ENCODE results near the gene LDOC1.
"Not testable (repeated sequence)": the region's sequence is repeated elsewhere in the genome, so short reads cannot be mapped to it uniquely, and the experiment has no call there.

Gene LDOC1

GRCh38 chrX:141176586-141177451, at the start of gene LDOC1:
Gene LDOC1, minus strand, starts transcription at chrX:141177129. Its CDS starts 108 bp downstream, at chrX:141177021.
- H3K36me3 ChIP-seq = no peaks in the 10 kb centered on the region
- H3K4me2 ChIP-seq = no peak within 1 kb of the TSS
- H4K20me1 ChIP-seq = no peaks in the 10 kb centered on the region
- no peaks in the 10 kb centered on the region for H3K4me1 ChIP-seq
- peaks cover 78% of the 10 kb centered on the region for H3K27me3 ChIP-seq
- no peak within 1 kb of the TSS for H3K27ac ChIP-seq
- H3K9ac ChIP-seq = no peak within 1 kb of the TSS
- peaks cover 9% of the 10 kb centered on the region; the same call in 1 of the 2 replicates for H3K9me3 ChIP-seq
- TF ChIP-seq Cebpa-rat (IDR thresholded peaks at IDR 0.05) = no peak
- no peak within 1 kb of the TSS for H3K4me3 ChIP-seq

GRCh38 chrX:141221611-141222010, 44.7 kb upstream of the LDOC1 start:
- H3K27me3 ChIP-seq = peaks cover 28% of the 10 kb centered on the region
- H4K20me1 ChIP-seq = no peaks in the 10 kb centered on the region
- no peak overlapping the region for H3K4me3 ChIP-seq
- H3K9me3 ChIP-seq = no peaks in the 10 kb centered on the region
- TF ChIP-seq Cebpa-rat (IDR thresholded peaks at IDR 0.05) = no peak
- H3K4me1 ChIP-seq = no peaks in the 10 kb centered on the region
- no peak overlapping the region for H3K9ac ChIP-seq
- no peak overlapping the region for H3K4me2 ChIP-seq
- no peaks in the 10 kb centered on the region for H3K36me3 ChIP-seq
- H3K27ac ChIP-seq = no peak overlapping the region

GRCh38 chrX:141220342-141221008, 43.5 kb upstream of the LDOC1 start:
- H4K20me1 ChIP-seq = no peaks in the 10 kb centered on the region
- H3K9ac ChIP-seq = no peak overlapping the region
- no peak overlapping the region for H3K27ac ChIP-seq
- no peak for TF ChIP-seq Cebpa-rat (IDR thresholded peaks at IDR 0.05)
- peaks cover 34% of the 10 kb centered on the region for H3K27me3 ChIP-seq
- no peaks in the 10 kb centered on the region for H3K36me3 ChIP-seq
- no peaks in the 10 kb centered on the region for H3K9me3 ChIP-seq
- H3K4me3 ChIP-seq = no peak overlapping the region
- H3K4me1 ChIP-seq = no peaks in the 10 kb centered on the region
- H3K4me2 ChIP-seq = no peak overlapping the region

GRCh38 chrX:141214196-141214595, 37.3 kb upstream of the LDOC1 start:
- no peak overlapping the region for H3K27ac ChIP-seq
- H3K4me2 ChIP-seq = no peak overlapping the region
- H3K4me3 ChIP-seq = no peak overlapping the region
- H3K9ac ChIP-seq = no peak overlapping the region
- TF ChIP-seq Cebpa-rat (IDR thresholded peaks at IDR 0.05) = no peak
- no peaks in the 10 kb centered on the region for H4K20me1 ChIP-seq
- no peaks in the 10 kb centered on the region for H3K4me1 ChIP-seq
- H3K27me3 ChIP-seq = peaks cover 53% of the 10 kb centered on the region
- H3K36me3 ChIP-seq = no peaks in the 10 kb centered on the region
- no peaks in the 10 kb centered on the region for H3K9me3 ChIP-seq

- Histone ChIP-seq H3K27me3 (peaks cover 91% of the 10 kb centered on the region), H3K9ac (no peak overlapping the region), H3K4me2 (no peak overlapping the region), H3K9me3 (no peaks in the 10 kb centered on the region), H3K4me3 (no peak overlapping the region), H3K4me1 (no peaks in the 10 kb centered on the region), H3K36me3 (no peaks in the 10 kb centered on the region), H3K27ac (no peak overlapping the region), H4K20me1 (no peaks in the 10 kb centered on the region)
- TF ChIP-seq Cebpa-rat (IDR thresholded peaks at IDR 0.05) = no peak
Observed at GRCh38 chrX:141201962-141202361, 25.0 kb upstream of the LDOC1 start.

GRCh38 chrX:141188573-141188972, 11.6 kb upstream of the LDOC1 start:
- H3K27me3 ChIP-seq = peaks cover 70% of the 10 kb centered on the region
- H3K4me2 ChIP-seq, H3K9me3 ChIP-seq, H3K4me1 ChIP-seq, H3K27ac ChIP-seq, H3K4me3 ChIP-seq, H3K36me3 ChIP-seq, H3K9ac ChIP-seq, H4K20me1 ChIP-seq: not testable (repeated sequence)

- Histone ChIP-seq H3K4me3 (no peak overlapping the region), H3K27me3 (peaks cover 70% of the 10 kb centered on the region), H3K9me3 (peaks cover 4% of the 10 kb centered on the region), H3K27ac (no peak overlapping the region), H3K36me3 (no peaks in the 10 kb centered on the region), H4K20me1 (no peaks in the 10 kb centered on the region), H3K4me2 (no peak overlapping the region), H3K9ac (no peak overlapping the region), H3K4me1 (no peaks in the 10 kb centered on the region)
- no peak for TF ChIP-seq Cebpa-rat (IDR thresholded peaks at IDR 0.05)
Observed at GRCh38 chrX:141185366-141185765, 8.4 kb upstream of the LDOC1 start.

- Histone ChIP-seq H3K36me3 (no peaks in the 10 kb centered on the region), H3K27ac (no peak overlapping the region), H3K9me3 (no peaks in the 10 kb centered on the region), H3K4me3 (no peak overlapping the region), H4K20me1 (no peaks in the 10 kb centered on the region), H3K27me3 (peaks cover 74% of the 10 kb centered on the region), H3K4me1 (no peaks in the 10 kb centered on the region), H3K4me2 (no peak overlapping the region), H3K9ac (no peak overlapping the region)
- TF ChIP-seq Cebpa-rat (IDR thresholded peaks at IDR 0.05) = no peak
Observed at GRCh38 chrX:141183000-141183399, 6.1 kb upstream of the LDOC1 start.

GRCh38 chrX:141180851-141181250, 3.9 kb upstream of the LDOC1 start:
- H3K4me1 ChIP-seq = no peaks in the 10 kb centered on the region
- no peak for TF ChIP-seq Cebpa-rat (IDR thresholded peaks at IDR 0.05)
- H3K9me3 ChIP-seq = peaks cover 9% of the 10 kb centered on the region; the same call in 1 of the 2 replicates
- H3K9ac ChIP-seq = no peak overlapping the region
- no peaks in the 10 kb centered on the region for H4K20me1 ChIP-seq
- no peak overlapping the region for H3K4me3 ChIP-seq
- H3K27me3 ChIP-seq = peaks cover 68% of the 10 kb centered on the region
- H3K4me2 ChIP-seq = no peak overlapping the region
- no peaks in the 10 kb centered on the region for H3K36me3 ChIP-seq
- no peak overlapping the region for H3K27ac ChIP-seq

- no peak for TF ChIP-seq Cebpa-rat (IDR thresholded peaks at IDR 0.05)
- H3K9ac ChIP-seq = no peak overlapping the region
- peaks cover 9% of the 10 kb centered on the region; the same call in 1 of the 2 replicates for H3K9me3 ChIP-seq
- H3K36me3 ChIP-seq = no peaks in the 10 kb centered on the region
- no peaks in the 10 kb centered on the region for H3K4me1 ChIP-seq
- H3K4me3 ChIP-seq = no peak overlapping the region
- no peak overlapping the region for H3K27ac ChIP-seq
- H3K4me2 ChIP-seq = no peak overlapping the region
- H4K20me1 ChIP-seq = no peaks in the 10 kb centered on the region
- H3K27me3 ChIP-seq = peaks cover 79% of the 10 kb centered on the region
Observed at GRCh38 chrX:141175786-141176185, 1.1 kb downstream of the LDOC1 start.

All from BLaER1 (cell line).